G401 (cell line): ENCODE results near the gene TREH. TPM values are rescaled to one million over a fixed set of nuclear protein-coding genes. Genes with fewer than 3 reads are reported as not detected.
"Not testable (repeated sequence)": the region's sequence is repeated elsewhere in the genome, so short reads cannot be mapped to it uniquely, and the experiment has no call there.

Experiments used
- DNase-seq: peaks from one replicate; pipeline ENCODE4 v3.0.0-alpha.2; 2015; ENCODE audit warnings: low spot score
- in situ Hi-C: cut with HindIII; loops from 2 replicates; pipeline ENCODE4 v1.10.0; 2016; ENCODE audit warnings: low sequenced_read_pairs, mixed read lengths
- total RNA-seq: library from RNA; depleted of rRNA; stranded (reverse); fragments of >200 nt; shearing (Covaris generic); gene quantifications from 2 replicates; pipeline ENCODE4 v1.2.3, GENCODE V29; 2014

TREH gene
- total RNA-seq, 1 experiment from 2014 or later, result not detected

DNA sequence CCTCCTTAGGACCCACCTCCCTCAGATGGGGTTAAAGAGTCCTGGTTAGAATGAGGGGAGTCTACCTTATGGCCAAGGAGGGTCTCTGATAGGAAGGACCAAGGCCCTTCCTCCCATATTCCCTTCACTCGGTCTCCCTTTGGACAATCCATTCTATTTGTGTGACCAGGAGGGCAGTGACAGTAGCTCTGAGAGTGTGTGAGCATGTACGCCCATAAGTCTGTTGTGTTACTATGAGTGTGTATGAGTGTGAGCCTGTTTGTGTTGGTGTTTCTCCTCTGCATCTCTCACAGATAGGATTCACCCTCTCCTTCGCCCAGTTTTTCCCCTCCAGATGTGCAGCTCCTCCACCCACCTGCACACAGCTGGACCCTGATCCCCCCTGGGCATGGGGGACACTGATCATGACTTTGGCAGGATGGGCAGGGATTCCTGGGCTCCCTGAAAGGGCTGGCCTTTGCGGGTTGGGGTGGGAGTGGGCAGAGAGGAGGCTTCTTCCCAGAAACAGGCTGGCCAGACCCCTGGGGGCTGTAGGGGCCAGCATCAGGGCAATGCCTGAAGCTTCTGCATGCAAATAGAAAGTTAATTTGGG is 57.6 kb downstream of the TREH start:
- DNase-seq, result no peak
- in situ Hi-C loops, result no loop called here

DNA sequence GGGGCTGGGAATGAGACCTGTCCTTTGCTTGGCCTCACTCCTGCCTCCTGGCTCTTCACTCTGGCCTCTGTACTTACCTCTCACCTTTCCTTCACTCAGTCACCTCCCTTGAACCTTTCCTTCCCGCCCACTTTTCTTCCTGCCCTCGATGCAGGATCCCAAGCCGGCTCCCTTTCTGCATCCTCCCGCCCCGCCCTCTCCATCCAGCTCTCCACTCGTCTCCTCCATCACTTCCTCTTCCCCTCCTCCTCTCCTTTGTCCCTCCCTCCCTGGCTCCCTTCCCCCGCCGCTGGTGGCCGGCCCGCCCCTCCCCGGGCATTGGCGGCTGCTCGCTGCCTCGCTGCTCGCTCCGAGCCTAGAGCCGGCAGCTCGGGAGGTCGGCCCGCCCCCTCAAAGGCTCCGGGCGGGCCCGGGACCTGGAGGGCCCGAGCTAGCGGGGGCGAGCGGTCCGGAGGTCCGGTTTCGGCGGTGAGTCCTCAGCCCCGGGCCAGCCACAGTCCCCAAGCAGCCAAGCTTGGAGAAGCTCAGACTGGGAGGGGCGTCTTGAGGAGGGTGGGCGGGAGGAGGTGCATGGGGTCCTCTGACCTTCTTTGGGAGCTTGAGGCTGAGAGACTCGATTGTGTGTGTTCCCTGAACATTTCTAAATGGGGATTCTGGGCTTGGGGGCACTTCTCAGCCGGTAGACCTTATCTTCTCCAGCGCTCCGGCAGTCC is 58.2 kb downstream of the TREH start:
- in situ Hi-C loops, result no loop called here
- DNase-seq, result peak; percentile 93

DNA sequence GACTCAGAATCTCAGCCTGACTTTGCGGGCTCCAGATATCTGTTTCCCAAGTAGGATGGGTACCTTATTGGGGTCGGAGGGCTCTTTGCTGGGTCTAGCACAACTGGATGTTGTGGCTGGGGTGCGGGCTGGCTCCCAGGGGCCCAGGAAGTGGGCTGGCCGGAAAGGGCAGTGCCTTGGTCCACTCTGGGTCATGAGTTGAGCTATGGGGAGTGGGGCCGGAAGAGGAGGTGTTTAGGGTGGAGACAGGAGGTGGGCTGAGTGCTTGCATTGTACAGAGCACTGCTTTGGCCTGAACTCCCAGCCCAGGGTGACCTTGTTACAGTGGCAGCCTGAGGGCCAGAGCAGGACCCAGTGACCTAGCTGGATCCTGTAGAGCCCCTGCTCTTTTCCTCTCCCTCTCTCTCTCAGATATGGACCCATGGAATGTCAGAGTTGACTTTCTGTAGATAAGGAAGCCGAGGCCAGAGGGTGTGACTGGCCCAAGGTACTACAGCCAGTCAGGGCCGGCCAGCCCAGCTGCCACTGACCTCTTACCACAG is 58.9 kb downstream of the TREH start:
- no peak for DNase-seq
- in situ Hi-C loops, result no loop called here

DNA sequence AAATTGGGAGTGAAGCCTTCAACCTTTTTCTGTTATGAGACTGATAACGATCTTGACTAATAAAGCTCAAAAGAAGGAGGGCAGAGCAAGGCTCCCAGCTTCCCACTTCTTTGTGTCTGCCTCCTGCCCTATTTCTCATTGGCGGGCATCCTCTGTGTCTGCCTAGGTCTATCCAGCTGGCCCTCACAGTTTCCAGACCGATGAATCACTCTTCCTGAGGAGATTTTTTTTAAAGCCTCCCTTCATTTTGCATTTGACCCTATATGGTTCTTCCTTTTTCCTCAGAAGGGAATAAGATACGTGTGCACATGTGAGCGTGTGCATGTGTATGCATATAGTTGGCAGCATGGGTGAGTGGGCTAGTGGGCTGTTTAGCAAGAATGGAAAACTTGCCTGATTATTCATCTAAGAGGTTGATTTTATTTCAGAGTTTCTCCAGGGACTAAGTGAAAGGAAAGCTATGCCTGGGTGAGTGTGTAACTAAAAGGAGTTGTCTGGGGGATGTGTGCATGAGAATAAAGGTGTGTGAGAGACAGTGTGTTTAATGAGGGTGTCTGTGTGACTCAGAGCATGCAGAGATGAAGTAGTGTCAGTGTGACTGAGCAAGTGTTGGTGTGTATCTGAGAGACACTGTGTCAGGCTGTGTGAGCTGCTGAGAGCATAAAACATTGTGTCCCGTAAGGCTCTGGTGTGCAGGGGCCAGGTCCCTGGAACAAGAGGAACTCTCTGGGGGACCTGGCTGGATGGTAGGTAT is 59.8 kb downstream of the TREH start:
- in situ Hi-C loops, result no loop called here
- DNase-seq, result peak; percentile 87

DNA sequence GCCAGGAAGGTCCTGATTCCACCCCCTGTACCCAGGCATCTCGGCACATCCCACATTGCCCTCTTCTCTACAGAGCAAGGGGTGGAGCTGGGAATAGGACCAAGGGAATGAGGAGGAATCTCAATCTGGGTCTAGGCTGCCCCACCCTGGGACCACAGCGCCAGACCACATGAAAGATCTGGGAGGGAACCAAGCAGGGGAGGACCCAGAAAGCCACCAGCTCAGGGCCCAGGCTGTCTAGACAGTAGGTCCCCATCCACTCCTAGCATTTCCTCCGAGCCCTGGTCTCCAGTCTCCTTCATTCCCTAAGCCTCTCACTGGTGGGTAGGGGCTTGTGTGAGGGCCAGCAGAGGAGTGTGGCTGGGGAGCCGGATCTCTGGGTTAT is 60.5 kb downstream of the TREH start:
- in situ Hi-C loops, result no loop called here
- DNase-seq, result no peak

DNA sequence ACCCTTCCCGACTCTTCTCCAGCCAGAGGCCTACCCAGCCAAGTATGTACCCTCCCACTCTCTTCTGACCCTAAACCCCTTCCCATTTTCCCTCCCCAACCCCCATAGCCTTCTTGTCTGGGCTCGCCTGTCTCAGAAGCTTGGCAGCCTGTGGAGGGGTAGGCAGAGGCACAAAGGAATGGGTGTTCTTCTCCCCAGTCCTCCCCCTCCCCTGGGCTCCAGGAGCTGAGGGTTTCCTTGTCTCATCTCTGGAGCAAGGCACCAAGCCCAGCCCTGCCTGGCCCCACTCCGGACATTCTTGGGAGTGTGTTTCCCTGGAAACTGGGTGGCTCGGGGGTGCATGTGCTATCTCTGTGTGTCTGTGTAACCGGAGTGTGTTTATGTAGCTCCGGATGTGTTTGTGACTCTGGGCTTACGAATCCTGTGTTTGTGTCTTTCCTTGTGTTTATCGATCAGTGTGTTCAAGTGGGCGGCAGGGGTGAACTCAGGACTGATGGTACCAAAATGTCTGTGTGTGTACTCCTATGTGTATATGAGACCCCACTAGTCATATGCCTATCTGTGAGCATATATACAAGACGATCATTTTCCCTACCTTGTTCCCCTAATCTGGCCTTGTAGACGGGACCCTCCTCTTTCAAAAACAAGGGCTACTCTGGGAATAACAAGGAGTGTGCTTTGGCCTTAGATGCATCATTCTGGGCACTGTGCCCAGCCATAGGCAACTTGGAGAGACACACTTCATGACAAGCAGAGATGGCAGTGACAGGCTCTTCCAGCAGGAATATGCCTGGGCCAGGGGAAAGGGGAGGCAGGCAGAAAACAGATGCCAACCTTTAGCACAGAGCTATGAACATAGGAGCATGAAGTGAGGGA is 61.1 kb downstream of the TREH start:
- DNase-seq, result no peak
- in situ Hi-C loops, result no loop called here

DNA sequence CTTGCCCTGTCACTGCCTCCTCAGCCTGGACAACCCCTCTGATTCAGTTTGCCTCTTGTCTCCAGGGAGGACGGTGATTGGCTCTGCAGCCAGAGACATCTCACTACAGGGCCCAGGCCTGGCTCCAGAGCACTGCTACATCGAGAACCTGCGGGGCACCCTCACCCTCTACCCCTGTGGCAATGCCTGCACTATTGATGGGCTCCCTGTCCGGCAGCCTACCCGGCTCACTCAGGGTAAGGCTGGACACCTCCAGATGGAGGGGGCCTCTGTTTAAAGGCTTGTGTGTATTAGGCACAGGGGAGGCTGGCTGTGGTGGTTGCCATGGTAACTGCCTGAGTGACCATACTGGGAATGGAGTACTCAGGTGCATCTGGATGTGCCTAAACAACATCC is 63.5 kb downstream of the TREH start:
- in situ Hi-C loops, result no loop called here
- DNase-seq, result no peak

DNA sequence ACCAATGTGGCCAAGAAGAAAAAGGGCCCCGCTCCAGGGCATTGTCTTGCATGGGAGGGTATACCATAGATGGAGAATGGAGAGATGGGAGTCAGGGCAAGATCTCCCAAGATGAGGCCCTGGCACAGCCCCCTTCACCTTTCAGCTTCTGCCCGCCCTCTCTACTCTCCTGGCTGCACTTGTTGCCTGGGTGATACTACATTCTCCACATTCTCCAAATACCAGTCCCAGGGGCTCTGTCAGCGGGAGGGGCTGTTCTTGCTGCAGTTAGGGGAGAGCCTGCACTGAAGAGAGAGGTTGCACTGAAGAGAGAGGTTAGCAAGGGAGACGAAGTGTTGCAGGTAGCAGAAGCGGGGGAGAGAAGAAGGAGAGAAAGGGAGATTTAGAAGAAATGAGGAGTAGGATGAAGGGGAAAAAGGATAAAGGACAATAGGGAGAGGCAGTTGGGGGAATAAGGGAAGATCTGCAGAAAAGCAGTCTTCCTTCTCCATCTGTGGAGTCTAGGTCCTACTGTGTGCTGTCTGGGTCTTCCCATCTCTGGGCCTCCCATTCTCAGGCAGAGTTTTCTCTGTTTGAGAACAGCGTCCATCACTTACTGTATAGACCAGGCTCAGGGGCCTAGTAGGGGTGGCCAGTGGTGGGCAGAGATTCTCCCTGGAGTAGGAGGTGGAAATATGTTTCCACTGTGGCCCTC is 64.0 kb downstream of the TREH start:
- no peak for DNase-seq
- in situ Hi-C loops, result no loop called here

DNA sequence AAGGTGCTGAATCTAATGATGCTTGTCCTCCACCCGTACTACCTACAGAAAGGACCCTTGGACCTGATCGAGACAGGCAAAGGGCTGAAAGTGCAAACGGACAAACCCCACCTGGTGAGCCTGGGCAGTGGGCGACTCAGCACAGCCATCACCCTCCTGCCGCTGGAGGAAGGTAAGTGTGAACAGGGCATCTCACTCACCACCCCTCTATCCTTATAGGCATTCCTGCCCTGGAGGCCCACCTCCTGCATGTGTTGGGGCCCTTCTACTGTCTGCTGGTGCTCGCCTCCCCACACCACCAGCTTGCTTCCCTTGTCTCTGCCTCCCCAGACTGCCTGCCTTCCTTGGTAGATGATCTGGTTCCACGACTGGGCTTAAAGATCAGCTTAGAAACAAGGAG is 64.9 kb downstream of the TREH start:
- in situ Hi-C loops, result no loop called here

DNA sequence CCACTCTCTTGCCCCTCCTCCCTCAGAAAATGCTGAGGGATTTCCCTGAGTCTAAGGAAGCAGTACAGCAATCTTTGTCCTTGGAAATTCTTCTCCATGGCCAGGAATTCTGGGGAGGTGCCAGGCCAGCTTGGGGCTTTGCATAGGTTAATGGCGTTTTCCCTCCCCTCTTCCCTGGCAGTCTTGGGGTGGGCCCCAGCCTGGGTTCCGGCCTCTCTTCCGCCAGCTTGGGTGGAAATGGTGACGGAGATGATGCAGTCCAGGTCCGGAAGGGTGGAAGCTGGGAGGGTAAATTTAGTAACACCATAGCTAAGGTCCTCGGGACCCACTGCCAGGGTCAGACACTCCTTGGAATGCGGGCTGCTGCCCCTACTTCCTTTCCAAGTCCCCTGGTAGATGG is 67.1 kb downstream of the TREH start:
- DNase-seq, result no peak
- in situ Hi-C loops, result no loop called here

More for the DNA sequence above, 64.9 kb downstream of the TREH start:
- no peak for DNase-seq

DNA sequence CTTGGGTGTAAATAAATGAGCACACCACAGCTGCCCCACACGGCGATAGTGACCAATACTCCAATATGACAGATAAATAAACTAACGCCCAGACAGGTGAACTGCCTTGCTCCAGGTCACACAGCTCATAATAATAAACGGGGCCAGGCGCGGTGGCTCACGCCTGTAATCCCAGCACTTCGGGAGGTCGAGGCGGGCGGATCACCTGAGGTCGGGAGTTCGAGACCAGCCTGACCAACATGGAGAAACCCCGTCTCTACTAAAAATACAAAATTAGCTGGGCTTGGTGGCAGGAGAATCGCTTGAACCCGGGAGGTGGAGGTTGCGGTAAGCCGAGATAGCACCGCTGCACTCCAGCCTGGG is 68.0 kb downstream of the TREH start:
- in situ Hi-C loops, DNase-seq: not testable (repeated sequence)

DNA sequence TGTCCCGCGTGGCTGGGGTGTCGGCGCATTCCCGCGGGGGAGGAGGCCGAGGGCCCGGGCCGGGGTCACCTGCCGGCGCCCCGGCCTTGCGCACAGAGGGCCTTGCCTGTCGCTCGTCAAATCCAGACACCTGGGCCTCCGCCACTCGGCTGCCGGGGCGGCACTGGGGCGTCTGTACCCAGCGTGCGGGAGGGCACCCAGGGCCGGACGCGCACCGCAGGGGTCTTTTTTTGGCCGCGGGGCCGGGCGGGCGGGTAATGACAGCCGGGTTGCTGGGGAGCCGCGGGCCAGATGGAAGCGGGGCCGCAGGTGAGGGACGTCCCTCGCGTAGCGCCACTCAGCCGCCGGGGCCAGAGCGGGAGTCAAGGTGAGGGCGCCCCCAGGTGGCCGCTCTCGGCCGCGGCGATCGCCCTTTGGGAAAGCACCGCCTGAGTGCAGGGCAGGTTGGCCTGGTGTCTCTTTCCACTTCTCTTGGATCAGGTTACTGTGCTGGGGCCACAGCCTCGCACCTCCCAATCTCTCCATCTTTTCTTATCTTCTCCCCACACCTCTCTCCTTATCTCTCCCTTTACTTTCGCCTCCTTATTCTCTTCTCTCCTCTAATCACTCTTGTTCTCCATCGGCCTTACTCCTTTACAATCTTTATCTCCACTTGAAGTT is 68.5 kb downstream of the TREH start:
- in situ Hi-C loops, result no loop called here
- DNase-seq, result peak; percentile 81

DNA sequence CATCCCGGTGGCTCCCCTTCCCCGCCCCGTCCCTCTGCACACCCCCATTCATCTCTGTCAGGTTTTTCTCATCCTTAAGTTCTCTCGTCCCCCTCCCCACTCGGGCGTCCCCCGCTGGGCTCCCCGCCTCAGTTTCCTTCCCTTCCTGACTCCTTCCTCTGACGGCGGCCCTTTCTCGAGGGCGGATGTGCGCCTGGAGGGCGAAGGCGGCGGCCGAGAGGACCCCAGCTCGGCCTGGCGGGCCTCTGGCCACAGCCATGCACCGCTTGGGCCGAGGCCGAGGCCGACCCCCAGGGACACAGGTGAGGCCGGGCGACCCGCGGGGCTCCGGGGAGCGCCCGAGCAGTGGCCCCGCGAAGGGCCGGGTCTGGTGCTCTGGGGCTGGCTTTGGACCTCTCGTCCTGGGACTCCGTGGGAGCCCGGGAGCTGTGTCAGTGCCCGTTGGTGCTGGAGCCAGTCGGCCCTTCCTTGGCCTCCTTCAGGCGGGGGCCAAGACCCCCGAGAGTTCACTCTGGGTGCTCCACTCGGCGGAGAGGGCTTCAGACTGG is 69.2 kb downstream of the TREH start:
- in situ Hi-C loops, result no loop called here
- no peak for DNase-seq

DNA sequence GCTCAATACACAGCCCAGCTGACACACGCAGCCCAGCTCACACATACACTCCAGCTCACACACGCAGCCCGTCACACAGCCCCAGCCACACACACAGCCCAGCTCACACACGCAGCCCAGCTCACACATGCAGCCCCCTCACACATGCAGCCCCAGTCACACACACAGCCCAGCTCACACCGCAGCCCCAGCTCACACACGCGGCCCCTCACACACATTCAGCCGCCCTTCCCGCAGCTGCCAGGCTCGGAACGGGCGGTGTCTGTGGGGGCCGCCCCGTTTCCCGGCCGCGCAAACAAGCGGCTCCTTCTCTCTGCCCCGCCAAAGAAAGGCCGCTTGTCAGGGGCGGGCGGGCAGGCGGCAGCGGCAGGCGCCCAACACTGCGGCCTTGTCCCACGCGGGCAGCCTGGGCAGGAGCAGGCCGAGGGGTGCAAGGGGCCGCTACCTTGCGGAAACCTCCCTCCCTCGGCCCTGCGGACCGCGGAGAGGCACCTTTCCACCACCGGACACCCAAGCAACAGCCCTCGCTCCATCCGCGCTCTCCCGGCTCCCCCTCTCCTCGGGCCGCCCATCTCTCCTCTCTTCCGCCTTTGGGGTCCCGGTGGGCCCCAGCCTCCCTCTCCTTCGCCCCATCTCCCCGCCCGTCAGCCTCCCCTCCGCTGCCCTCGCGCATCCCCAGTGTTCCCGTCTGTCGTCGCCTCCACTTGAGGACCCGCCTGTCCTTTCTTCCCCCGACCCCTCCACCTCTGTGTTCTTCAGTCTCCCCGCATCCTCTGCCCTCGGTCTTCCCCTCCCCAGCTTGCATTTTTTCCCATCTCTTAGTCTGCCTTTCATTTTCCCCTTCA is 69.8 kb downstream of the TREH start:
- DNase-seq, result no peak
- in situ Hi-C loops, result no loop called here

DNA sequence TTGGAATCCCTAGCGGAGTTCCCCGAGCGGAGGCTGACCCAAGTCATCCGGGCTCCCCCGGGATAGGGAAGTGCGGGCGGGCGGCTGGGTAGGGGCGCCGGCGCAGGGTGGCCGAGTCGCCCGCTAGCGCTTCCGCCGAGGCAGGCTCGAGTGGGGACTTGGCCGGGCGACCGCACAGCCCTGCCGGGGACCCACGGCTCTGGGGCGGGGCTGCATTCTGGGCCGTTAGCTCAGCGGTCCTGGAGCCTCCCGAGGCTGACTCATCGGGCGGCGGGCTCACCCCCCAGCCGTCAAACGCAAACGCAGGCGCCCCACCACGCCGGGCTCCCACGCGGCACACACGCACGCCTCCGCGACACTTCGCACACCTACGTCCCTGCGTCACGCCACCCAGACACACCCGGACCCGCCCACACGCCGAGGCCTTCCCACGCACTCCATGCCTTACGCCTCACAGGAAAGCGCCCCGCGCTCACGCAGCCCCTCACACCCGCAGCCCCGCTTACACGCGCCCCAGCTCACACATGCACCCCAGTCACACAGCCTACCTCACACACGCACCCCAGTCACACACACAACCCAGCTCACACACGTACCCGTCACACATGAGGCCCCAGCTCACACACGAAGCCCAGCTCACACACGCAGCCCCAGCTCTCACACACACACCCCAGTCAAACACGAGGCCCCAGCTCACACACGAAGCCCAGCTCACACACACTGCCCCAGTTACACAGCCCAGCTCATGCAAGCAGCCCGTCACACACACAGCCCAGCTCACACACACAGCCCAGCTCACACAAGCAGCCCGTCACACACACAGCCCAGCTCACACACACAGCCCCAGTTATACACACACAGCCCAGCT is 70.9 kb downstream of the TREH start:
- DNase-seq, result peak; percentile 50
- in situ Hi-C loops, result no loop called here
